GM23338 (cell line): ENCODE results near the gene CNTRL. TPM values are rescaled to one million over a fixed set of nuclear protein-coding genes. Genes with fewer than 3 reads are reported as not detected.

Experiments
- ATAC-seq: fragments of 200-7000 bp; cut with Tn5 transposase; 3 replicates; pipeline ENCODE4 v1.9.1; 2020
- DNase-seq: peaks from one replicate; pipeline ENCODE4 v3.0.0-alpha.2; 2015; ENCODE audit warnings: low spot score
- H2AFZ ChIP-seq: fragments of 200-600 bp; sonication (generic); 2 replicates; pipeline ENCODE4 v1.8.0; 2016; ENCODE audit warnings: antibody characterized with exemption, mild to moderate bottlenecking, moderate library complexity
- H3F3A ChIP-seq: fragments of 200-600 bp; sonication (generic); replicated peaks from 2 replicates; pipeline ENCODE4 v1.8.0; 2017; ENCODE audit warnings: antibody characterized with exemption, mixed run types, low read depth
- H3K27ac ChIP-seq: fragments of 200-600 bp; sonication (generic); 2 replicates; pipeline ENCODE4 v1.6.1; 2016; ENCODE audit warnings: low read depth
- H3K27me3 ChIP-seq: fragments of 200-600 bp; sonication (generic); 2 replicates; pipeline ENCODE4 v1.8.0; 2016; ENCODE audit warnings: mild to moderate bottlenecking, mixed run types, moderate library complexity; ENCODE audit not compliant: insufficient read depth
- H3K36me3 ChIP-seq: fragments of 200-600 bp; sonication (generic); 2 replicates; pipeline ENCODE4 v1.8.0; 2016; ENCODE audit warnings: mild to moderate bottlenecking; ENCODE audit not compliant: insufficient read depth
- H3K4me1 ChIP-seq: fragments of 200-600 bp; sonication (generic); 2 replicates; pipeline ENCODE4 v1.8.0; 2016; ENCODE audit warnings: mild to moderate bottlenecking, moderate library complexity; ENCODE audit not compliant: insufficient read depth
- H3K4me2 ChIP-seq: fragments of 200-600 bp; sonication (generic); 2 replicates; pipeline ENCODE4 v1.7.1; 2017; ENCODE audit warnings: mixed run types
- H3K4me3 ChIP-seq: fragments of 200-600 bp; sonication (generic); 2 replicates; pipeline ENCODE4 v1.6.1; 2016; ENCODE audit warnings: mixed run types
- H3K79me2 ChIP-seq: fragments of 200-600 bp; sonication (generic); replicated peaks from 2 replicates; pipeline ENCODE4 v1.8.0; 2017; ENCODE audit warnings: mild to moderate bottlenecking; ENCODE audit not compliant: insufficient read depth
- H3K9me2 ChIP-seq: fragments of 200-600 bp; sonication (generic); 2 replicates; pipeline ENCODE4 v1.8.0; 2017; ENCODE audit not compliant: insufficient read depth
- H4K20me1 ChIP-seq: fragments of 200-600 bp; sonication (generic); replicated peaks from 2 replicates; pipeline ENCODE4 v1.8.0; 2017; ENCODE audit warnings: mild to moderate bottlenecking; ENCODE audit not compliant: insufficient read depth
- H3K27ac Mint-ChIP-seq: 2 replicates; pipeline ENCODE4 v1.8.0; 2020; ENCODE audit warnings: inconsistent platforms, mild to moderate bottlenecking, moderate library complexity, mixed read lengths
- H3K27me3 Mint-ChIP-seq: 3 replicates; pipeline ENCODE4 v1.8.0; 2022; ENCODE audit warnings: low read depth, mild to moderate bottlenecking, moderate library complexity, mixed read lengths, inconsistent platforms; ENCODE audit not compliant: insufficient read depth, poor library complexity
- H3K36me3 Mint-ChIP-seq: 3 replicates; pipeline ENCODE4 v1.8.0; 2021; ENCODE audit warnings: low read depth, mild to moderate bottlenecking, inconsistent platforms, moderate library complexity, mixed read lengths
- H3K4me1 Mint-ChIP-seq: 3 replicates; pipeline ENCODE4 v1.8.0; 2020; ENCODE audit warnings: mild to moderate bottlenecking, inconsistent platforms, mixed read lengths
- H3K4me3 Mint-ChIP-seq: 3 replicates; pipeline ENCODE4 v1.8.0; 2021; ENCODE audit warnings: moderate library complexity, mild to moderate bottlenecking, inconsistent platforms, mixed read lengths
- H3K9me3 Mint-ChIP-seq: 3 replicates; pipeline ENCODE4 v1.8.0; 2020; ENCODE audit warnings: moderate library complexity, mild to moderate bottlenecking, inconsistent platforms, mixed read lengths
- CREB1 ChIP-seq: fragments of 250-450 bp; sonication (Bioruptor Pico); IDR thresholded peaks from 2 replicates; pipeline ENCODE4 v1.5.0; 2020; ENCODE audit warnings: low read depth, mild to moderate bottlenecking, moderate library complexity
- JUNB ChIP-seq: IDR thresholded peaks from one replicate; pipeline ENCODE4 v1.6.1; 2016; ENCODE audit warnings: antibody characterized with exemption; ENCODE audit not compliant: unreplicated experiment
- NANOG ChIP-seq: IDR thresholded peaks from 2 replicates; pipeline ENCODE4 v1.6.1; 2016; ENCODE audit warnings: antibody characterized with exemption, borderline replicate concordance
- STAT1 ChIP-seq: IDR thresholded peaks from one replicate; pipeline ENCODE4 v1.6.1; 2016; ENCODE audit warnings: antibody characterized with exemption; ENCODE audit not compliant: unreplicated experiment
- ZNF114 ChIP-seq: fragments of 250-450 bp; sonication (Bioruptor Pico); IDR thresholded peaks from 2 replicates; pipeline ENCODE4 v1.5.0; 2020; ENCODE audit warnings: mild to moderate bottlenecking, moderate library complexity
- ZNF331 ChIP-seq: fragments of 250-450 bp; sonication (Bioruptor Pico); IDR thresholded peaks from 2 replicates; pipeline ENCODE4 v1.5.0; 2020; ENCODE audit warnings: low read depth, mild to moderate bottlenecking, moderate library complexity
- polyA plus RNA-seq: library from polyadenylated mRNA; unstranded; fragments of >200 nt; fragmentation: Nextera tagmentation; extraction: Ambion mirVana; gene quantifications from 2 replicates; pipeline ENCODE4 v1.2.1, GENCODE V29; 2016
- total RNA-seq: library from RNA; depleted of rRNA; stranded (reverse); fragments of >200 nt; shearing (Covaris generic); gene quantifications from 2 replicates; pipeline ENCODE4 v1.2.3, GENCODE V29; 2014
- TF ChIP-seq, protein P1 (sequence below): IDR thresholded peaks from one replicate; pipeline ENCODE4 v1.6.1; 2018; ENCODE audit warnings: antibody characterized with exemption; ENCODE audit not compliant: unreplicated experiment
- TF ChIP-seq, protein P2 (sequence below): fragments of 250-450 bp; sonication (Bioruptor Pico); IDR thresholded peaks from 2 replicates; pipeline ENCODE4 v1.5.0; 2020; ENCODE audit warnings: mild to moderate bottlenecking, moderate library complexity
- TF ChIP-seq, protein P3 (sequence below): IDR thresholded peaks from 2 replicates; pipeline ENCODE4 v1.6.1; 2016; ENCODE audit warnings: antibody characterized with exemption

Gene CNTRL
- total and polyA plus RNA-seq, 2 experiments from 2014 or later, result 9.2 to 11.7 TPM

DNA sequence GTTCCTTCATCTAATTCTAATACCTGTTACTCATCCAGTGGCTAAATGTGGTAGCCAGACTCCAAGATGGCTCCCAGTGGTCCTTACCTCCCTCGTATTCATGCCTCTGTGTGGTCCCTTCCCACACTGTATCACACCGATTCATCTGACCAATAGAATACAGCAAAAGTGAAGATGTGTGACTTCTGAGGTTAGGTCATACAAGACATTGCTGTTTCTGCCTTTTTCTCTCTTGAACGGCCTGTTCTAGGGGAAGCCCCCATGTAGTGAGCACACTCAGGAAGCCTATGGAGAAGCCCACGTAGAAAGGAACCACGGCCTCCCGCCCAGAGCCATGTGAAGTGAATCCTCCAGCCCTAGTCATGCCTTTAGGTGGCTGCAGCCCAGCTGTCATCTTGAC, 15.2 kb upstream of the CNTRL start:
- Histone ChIP-seq H3K79me2 (no peaks in the 10 kb centered on the region), H3K4me2 (no peak overlapping the region), H3K4me3 (no peak overlapping the region), H3K9me2 (no peaks in the 10 kb centered on the region), H2AFZ (no peak overlapping the region), H3K36me3 (no peaks in the 10 kb centered on the region), H4K20me1 (no peaks in the 10 kb centered on the region), H3K27me3 (no peaks in the 10 kb centered on the region), H3F3A (no peaks in the 10 kb centered on the region), H3K4me1 (no peaks in the 10 kb centered on the region), H3K27ac (no peak overlapping the region)
- Mint-ChIP-seq H3K4me3 (no peak overlapping the region), H3K27me3 (peaks cover 4% of the 10 kb centered on the region), H3K4me1 (no peaks in the 10 kb centered on the region), H3K9me3 (no peaks in the 10 kb centered on the region), H3K27ac (no peak overlapping the region), H3K36me3 (no peaks in the 10 kb centered on the region)
- ATAC-seq (no peak), DNase-seq (no peak)
- TF ChIP-seq, protein P1, sequence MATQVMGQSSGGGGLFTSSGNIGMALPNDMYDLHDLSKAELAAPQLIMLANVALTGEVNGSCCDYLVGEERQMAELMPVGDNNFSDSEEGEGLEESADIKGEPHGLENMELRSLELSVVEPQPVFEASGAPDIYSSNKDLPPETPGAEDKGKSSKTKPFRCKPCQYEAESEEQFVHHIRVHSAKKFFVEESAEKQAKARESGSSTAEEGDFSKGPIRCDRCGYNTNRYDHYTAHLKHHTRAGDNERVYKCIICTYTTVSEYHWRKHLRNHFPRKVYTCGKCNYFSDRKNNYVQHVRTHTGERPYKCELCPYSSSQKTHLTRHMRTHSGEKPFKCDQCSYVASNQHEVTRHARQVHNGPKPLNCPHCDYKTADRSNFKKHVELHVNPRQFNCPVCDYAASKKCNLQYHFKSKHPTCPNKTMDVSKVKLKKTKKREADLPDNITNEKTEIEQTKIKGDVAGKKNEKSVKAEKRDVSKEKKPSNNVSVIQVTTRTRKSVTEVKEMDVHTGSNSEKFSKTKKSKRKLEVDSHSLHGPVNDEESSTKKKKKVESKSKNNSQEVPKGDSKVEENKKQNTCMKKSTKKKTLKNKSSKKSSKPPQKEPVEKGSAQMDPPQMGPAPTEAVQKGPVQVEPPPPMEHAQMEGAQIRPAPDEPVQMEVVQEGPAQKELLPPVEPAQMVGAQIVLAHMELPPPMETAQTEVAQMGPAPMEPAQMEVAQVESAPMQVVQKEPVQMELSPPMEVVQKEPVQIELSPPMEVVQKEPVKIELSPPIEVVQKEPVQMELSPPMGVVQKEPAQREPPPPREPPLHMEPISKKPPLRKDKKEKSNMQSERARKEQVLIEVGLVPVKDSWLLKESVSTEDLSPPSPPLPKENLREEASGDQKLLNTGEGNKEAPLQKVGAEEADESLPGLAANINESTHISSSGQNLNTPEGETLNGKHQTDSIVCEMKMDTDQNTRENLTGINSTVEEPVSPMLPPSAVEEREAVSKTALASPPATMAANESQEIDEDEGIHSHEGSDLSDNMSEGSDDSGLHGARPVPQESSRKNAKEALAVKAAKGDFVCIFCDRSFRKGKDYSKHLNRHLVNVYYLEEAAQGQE, result no peak
- TF ChIP-seq ZNF114 (CRISPR knock-in tag) (no peak), JUNB (no peak), STAT1 (no peak), CREB1 (CRISPR knock-in tag) (no peak), ZNF331 (CRISPR knock-in tag) (no peak), NANOG (no peak)
- TF ChIP-seq, protein P2, sequence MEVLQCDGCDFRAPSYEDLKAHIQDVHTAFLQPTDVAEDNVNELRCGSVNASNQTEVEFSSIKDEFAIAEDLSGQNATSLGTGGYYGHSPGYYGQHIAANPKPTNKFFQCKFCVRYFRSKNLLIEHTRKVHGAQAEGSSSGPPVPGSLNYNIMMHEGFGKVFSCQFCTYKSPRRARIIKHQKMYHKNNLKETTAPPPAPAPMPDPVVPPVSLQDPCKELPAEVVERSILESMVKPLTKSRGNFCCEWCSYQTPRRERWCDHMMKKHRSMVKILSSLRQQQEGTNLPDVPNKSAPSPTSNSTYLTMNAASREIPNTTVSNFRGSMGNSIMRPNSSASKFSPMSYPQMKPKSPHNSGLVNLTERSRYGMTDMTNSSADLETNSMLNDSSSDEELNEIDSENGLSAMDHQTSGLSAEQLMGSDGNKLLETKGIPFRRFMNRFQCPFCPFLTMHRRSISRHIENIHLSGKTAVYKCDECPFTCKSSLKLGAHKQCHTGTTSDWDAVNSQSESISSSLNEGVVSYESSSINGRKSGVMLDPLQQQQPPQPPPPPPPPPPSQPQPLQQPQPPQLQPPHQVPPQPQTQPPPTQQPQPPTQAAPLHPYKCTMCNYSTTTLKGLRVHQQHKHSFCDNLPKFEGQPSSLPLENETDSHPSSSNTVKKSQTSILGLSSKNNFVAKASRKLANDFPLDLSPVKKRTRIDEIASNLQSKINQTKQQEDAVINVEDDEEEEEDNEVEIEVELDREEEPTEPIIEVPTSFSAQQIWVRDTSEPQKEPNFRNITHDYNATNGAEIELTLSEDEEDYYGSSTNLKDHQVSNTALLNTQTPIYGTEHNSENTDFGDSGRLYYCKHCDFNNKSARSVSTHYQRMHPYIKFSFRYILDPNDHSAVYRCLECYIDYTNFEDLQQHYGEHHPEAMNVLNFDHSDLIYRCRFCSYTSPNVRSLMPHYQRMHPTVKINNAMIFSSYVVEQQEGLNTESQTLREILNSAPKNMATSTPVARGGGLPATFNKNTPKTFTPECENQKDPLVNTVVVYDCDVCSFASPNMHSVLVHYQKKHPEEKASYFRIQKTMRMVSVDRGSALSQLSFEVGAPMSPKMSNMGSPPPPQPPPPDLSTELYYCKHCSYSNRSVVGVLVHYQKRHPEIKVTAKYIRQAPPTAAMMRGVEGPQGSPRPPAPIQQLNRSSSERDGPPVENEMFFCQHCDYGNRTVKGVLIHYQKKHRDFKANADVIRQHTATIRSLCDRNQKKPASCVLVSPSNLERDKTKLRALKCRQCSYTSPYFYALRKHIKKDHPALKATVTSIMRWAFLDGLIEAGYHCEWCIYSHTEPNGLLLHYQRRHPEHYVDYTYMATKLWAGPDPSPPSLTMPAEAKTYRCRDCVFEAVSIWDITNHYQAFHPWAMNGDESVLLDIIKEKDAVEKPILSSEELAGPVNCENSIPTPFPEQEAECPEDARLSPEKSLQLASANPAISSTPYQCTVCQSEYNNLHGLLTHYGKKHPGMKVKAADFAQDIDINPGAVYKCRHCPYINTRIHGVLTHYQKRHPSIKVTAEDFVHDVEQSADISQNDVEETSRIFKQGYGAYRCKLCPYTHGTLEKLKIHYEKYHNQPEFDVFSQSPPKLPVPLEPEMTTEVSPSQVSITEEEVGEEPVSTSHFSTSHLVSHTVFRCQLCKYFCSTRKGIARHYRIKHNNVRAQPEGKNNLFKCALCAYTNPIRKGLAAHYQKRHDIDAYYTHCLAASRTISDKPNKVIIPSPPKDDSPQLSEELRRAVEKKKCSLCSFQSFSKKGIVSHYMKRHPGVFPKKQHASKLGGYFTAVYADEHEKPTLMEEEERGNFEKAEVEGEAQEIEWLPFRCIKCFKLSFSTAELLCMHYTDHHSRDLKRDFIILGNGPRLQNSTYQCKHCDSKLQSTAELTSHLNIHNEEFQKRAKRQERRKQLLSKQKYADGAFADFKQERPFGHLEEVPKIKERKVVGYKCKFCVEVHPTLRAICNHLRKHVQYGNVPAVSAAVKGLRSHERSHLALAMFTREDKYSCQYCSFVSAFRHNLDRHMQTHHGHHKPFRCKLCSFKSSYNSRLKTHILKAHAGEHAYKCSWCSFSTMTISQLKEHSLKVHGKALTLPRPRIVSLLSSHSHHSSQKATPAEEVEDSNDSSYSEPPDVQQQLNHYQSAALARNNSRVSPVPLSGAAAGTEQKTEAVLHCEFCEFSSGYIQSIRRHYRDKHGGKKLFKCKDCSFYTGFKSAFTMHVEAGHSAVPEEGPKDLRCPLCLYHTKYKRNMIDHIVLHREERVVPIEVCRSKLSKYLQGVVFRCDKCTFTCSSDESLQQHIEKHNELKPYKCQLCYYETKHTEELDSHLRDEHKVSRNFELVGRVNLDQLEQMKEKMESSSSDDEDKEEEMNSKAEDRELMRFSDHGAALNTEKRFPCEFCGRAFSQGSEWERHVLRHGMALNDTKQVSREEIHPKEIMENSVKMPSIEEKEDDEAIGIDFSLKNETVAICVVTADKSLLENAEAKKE (CRISPR knock-in tag), result no peak
- TF ChIP-seq, protein P3, sequence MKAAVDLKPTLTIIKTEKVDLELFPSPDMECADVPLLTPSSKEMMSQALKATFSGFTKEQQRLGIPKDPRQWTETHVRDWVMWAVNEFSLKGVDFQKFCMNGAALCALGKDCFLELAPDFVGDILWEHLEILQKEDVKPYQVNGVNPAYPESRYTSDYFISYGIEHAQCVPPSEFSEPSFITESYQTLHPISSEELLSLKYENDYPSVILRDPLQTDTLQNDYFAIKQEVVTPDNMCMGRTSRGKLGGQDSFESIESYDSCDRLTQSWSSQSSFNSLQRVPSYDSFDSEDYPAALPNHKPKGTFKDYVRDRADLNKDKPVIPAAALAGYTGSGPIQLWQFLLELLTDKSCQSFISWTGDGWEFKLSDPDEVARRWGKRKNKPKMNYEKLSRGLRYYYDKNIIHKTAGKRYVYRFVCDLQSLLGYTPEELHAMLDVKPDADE, result no peak
